H1 (cell line): Measurements from ENCODE around the gene KIF13A. TPM values are rescaled to one million over a fixed set of nuclear protein-coding genes. Genes with fewer than 3 reads are reported as not detected.

Experiments used
- CTCF ChIA-PET: fragments of 300-600 bp; sonication (Branson Sonifier 250); formaldehyde crosslinking; loops from one replicate; lab custom pipeline; 2021; ENCODE audit not compliant: partially characterized antibody; lab: Charles Lee
- POLR2A ChIA-PET: fragments of 300-600 bp; sonication (Branson Sonifier 250); formaldehyde crosslinking; loops from one replicate; lab custom pipeline; 2021; ENCODE audit warnings: inconsistent platforms; ENCODE audit not compliant: partially characterized antibody; lab: Charles Lee
- DNase-seq, 2 experiments: peaks; one replicate each; pipeline versions ENCODE4 v3.0.0 to v3.0.0-alpha.2; 2010 to 2022; ENCODE audit warnings: low spot score in 2 of 2, low read depth in 1 of 2, mixed read lengths in 1 of 2
- FAIRE-seq: peaks from 2 replicates; lab custom pipeline; 2011; peaks lifted over from hg19 to GRCh38; lab: Jason Lieb, UNC
- H2AFZ ChIP-seq: 2 replicates; pipeline ENCODE4 v1.8.1; 2012; ENCODE audit warnings: low read length, inconsistent platforms
- H2AK5ac ChIP-seq: 2 replicates; pipeline ENCODE4 v1.6.1; 2013; ENCODE audit warnings: low read depth, low read length
- H2BK120ac ChIP-seq: replicated peaks from 2 replicates; pipeline ENCODE3; 2013; ENCODE audit warnings: low read depth, low read length, inconsistent platforms
- H2BK12ac ChIP-seq: 2 replicates; pipeline ENCODE4 v1.6.1; 2013; ENCODE audit warnings: low read depth, low read length
- H2BK15ac ChIP-seq: 2 replicates; pipeline ENCODE4 v1.6.1; 2013; ENCODE audit warnings: low read length
- H2BK20ac ChIP-seq: 2 replicates; pipeline ENCODE4 v1.6.1; 2013; ENCODE audit warnings: low read length
- H2BK5ac ChIP-seq: 2 replicates; pipeline ENCODE4 v1.6.1; 2013; ENCODE audit warnings: low read depth, low read length
- H3K14ac ChIP-seq: 2 replicates; pipeline ENCODE4 v1.6.1; 2013; ENCODE audit warnings: inconsistent platforms; ENCODE audit not compliant: insufficient read length
- H3K18ac ChIP-seq: 2 replicates; pipeline ENCODE4 v1.6.1; 2013; ENCODE audit warnings: low read length; ENCODE audit errors: extremely low read depth
- H3K23ac ChIP-seq: 2 replicates; pipeline ENCODE4 v1.6.1; 2013; ENCODE audit warnings: inconsistent platforms; ENCODE audit not compliant: insufficient read length
- H3K23me2 ChIP-seq: 2 replicates; pipeline ENCODE4 v1.6.1; 2013; ENCODE audit warnings: low read depth, low read length
- H3K27ac ChIP-seq: 2 replicates; pipeline ENCODE4 v1.6.1; 2011; ENCODE audit warnings: low read depth, low read length, inconsistent platforms
- H3K27me3 ChIP-seq, 4 experiments: replicated peaks in 1 of 4; 1 replicate in 1 of 4; 2 replicates in 3 of 4; pipeline versions ENCODE4 v1.6.1 to v1.8.1; 2011 to 2013; ENCODE audit warnings: low read length in 3 of 4, mild to moderate bottlenecking in 3 of 4, inconsistent platforms in 2 of 4, mixed read lengths in 2 of 4, moderate library complexity in 1 of 4; ENCODE audit not compliant: control insufficient read depth in 3 of 4, insufficient read depth in 3 of 4; ENCODE audit errors: extremely low read depth in 1 of 4
- H3K36me3 ChIP-seq, 4 experiments: 2 replicates each; pipeline versions ENCODE4 v1.6.1 to v1.8.1; 2011 to 2013; ENCODE audit warnings: mild to moderate bottlenecking in 4 of 4, low read length in 3 of 4, moderate library complexity in 2 of 4, control low read depth in 1 of 4, inconsistent platforms in 1 of 4; ENCODE audit not compliant: insufficient read depth in 4 of 4, control insufficient read depth in 2 of 4
- H3K4ac ChIP-seq: replicated peaks from 2 replicates; pipeline ENCODE3; 2013; ENCODE audit warnings: low read length, low read depth, mixed read lengths, inconsistent platforms; ENCODE audit not compliant: insufficient read length
- H3K4me1 ChIP-seq, 4 experiments: replicated peaks in 1 of 4; 1 replicate in 1 of 4; 2 replicates in 3 of 4; pipeline versions ENCODE4 v1.6.1 to v1.8.1; 2011 to 2013; ENCODE audit warnings: low read length in 3 of 4, inconsistent platforms in 2 of 4, mixed read lengths in 1 of 4; ENCODE audit not compliant: insufficient read depth in 4 of 4, control insufficient read depth in 3 of 4
- H3K4me2 ChIP-seq, 2 experiments: 2 replicates each; pipeline versions ENCODE4 v1.6.1 to v1.8.1; 2011 to 2013; ENCODE audit warnings: low read depth in 2 of 2, low read length in 2 of 2, control low read depth in 1 of 2, inconsistent platforms in 1 of 2, mild to moderate bottlenecking in 1 of 2; ENCODE audit not compliant: insufficient read depth in 1 of 2
- H3K4me3 ChIP-seq, 4 experiments: fragments of 200-600, 300-600 bp in 1 of 4; sonication (generic), shearing (Covaris generic), sonication (Bioruptor Twin) in 1 of 4; 2 replicates each; pipeline versions ENCODE4 v1.5.1 to v1.8.1; 2011 to 2016; ENCODE audit warnings: low read length in 4 of 4, low read depth in 3 of 4, control low read depth in 2 of 4, inconsistent platforms in 2 of 4, mild to moderate bottlenecking in 2 of 4, mixed read lengths in 1 of 4, moderate library complexity in 1 of 4; ENCODE audit not compliant: insufficient read depth in 2 of 4; ENCODE audit errors: extremely low read depth in 1 of 4
- H3K56ac ChIP-seq: replicated peaks from 2 replicates; pipeline ENCODE3; 2013; ENCODE audit warnings: low read depth, mild to moderate bottlenecking, mixed read lengths, low read length, inconsistent platforms; ENCODE audit not compliant: insufficient read length
- H3K79me1 ChIP-seq: 2 replicates; pipeline ENCODE4 v1.6.1; 2013; ENCODE audit warnings: low read depth, low read length, control low read depth
- H3K79me2 ChIP-seq, 2 experiments: 2 replicates each; pipeline versions ENCODE4 v1.6.1 to v1.8.1; 2012 to 2013; ENCODE audit warnings: low read length in 2 of 2, mild to moderate bottlenecking in 2 of 2, inconsistent platforms in 1 of 2; ENCODE audit not compliant: insufficient read depth in 2 of 2, control insufficient read depth in 1 of 2
- H3K9ac ChIP-seq, 4 experiments: replicated peaks in 1 of 4; 1 replicate in 1 of 4; 2 replicates in 3 of 4; pipeline versions ENCODE4 v1.6.1 to v1.8.1; 2011 to 2013; ENCODE audit warnings: low read depth in 3 of 4, low read length in 3 of 4, control low read depth in 2 of 4, mild to moderate bottlenecking in 2 of 4, moderate library complexity in 2 of 4, inconsistent platforms in 1 of 4; ENCODE audit errors: extremely low read depth in 1 of 4
- H3K9me3 ChIP-seq, 2 experiments: 2 replicates each; pipeline versions ENCODE4 v1.6.1 to v1.8.1; 2012 to 2013; ENCODE audit warnings: mild to moderate bottlenecking in 2 of 2, moderate library complexity in 2 of 2, control low read depth in 1 of 2, inconsistent platforms in 1 of 2, low read depth in 1 of 2, low read length in 1 of 2, mixed read lengths in 1 of 2; ENCODE audit not compliant: insufficient read depth in 2 of 2
- H4K20me1 ChIP-seq, 2 experiments: replicated peaks in 1 of 2; 2 replicates each; pipeline versions ENCODE3 to v1.8.1; 2011 to 2013; ENCODE audit warnings: inconsistent platforms in 2 of 2, low read length in 2 of 2, mild to moderate bottlenecking in 1 of 2; ENCODE audit not compliant: insufficient read depth in 2 of 2, control insufficient read depth in 1 of 2
- H4K5ac ChIP-seq: 2 replicates; pipeline ENCODE4 v1.6.1; 2013; ENCODE audit warnings: low read length, low read depth, mixed read lengths, inconsistent platforms; ENCODE audit not compliant: insufficient read length
- H4K8ac ChIP-seq: 2 replicates; pipeline ENCODE4 v1.8.0; 2013; ENCODE audit warnings: mild to moderate bottlenecking, moderate library complexity, low read length, inconsistent platforms; ENCODE audit not compliant: insufficient read depth; ENCODE audit errors: extremely low read depth
- H4K91ac ChIP-seq: replicated peaks from 2 replicates; pipeline ENCODE3; 2013; ENCODE audit warnings: low read length, mixed read lengths, inconsistent platforms; ENCODE audit not compliant: insufficient read length
- BACH1 ChIP-seq: IDR thresholded peaks from 2 replicates; pipeline ENCODE4 v1.6.1; 2012; ENCODE audit warnings: low read length, improper control_type of control experiment
- CEBPB ChIP-seq: IDR thresholded peaks from 2 replicates; pipeline ENCODE4 v1.6.1; 2012; ENCODE audit warnings: low read depth, low read length
- KDM4A ChIP-seq: IDR thresholded peaks from one replicate; pipeline ENCODE4 v1.7.1; 2012; ENCODE audit warnings: low read depth, mild to moderate bottlenecking, moderate library complexity, low read length, inconsistent platforms; ENCODE audit not compliant: severe bottlenecking
- SP2 ChIP-seq: IDR thresholded peaks from 2 replicates; pipeline ENCODE4 v1.6.1; 2012; ENCODE audit warnings: mild to moderate bottlenecking, low read length, inconsistent platforms
- WGBS, 2 experiments: shearing (Covaris generic) in 1 of 2; methylation state at CpG; one replicate each; pipeline versions ENCODE4 v1.1.6 to v1.1.7; 2013 to 2015; ENCODE audit warnings: low lambda C conversion rate in 2 of 2, mixed read lengths in 2 of 2, inconsistent platforms in 1 of 2, low coverage in 1 of 2, missing lambda C conversion rate in 1 of 2; ENCODE audit not compliant: insufficient replicate concordance in 2 of 2, insufficient coverage in 1 of 2, insufficient read length in 1 of 2; ENCODE audit errors: extremely low coverage in 1 of 2, missing lambda C conversion rate in 1 of 2; 5-methylcytosine and 5-hydroxymethylcytosine counted together
- polyA plus RNA-seq, 7 experiments: library from polyadenylated mRNA; depleted of rRNA in 3 of 7; stranded (reverse) in 5 of 7; unstranded in 2 of 7; fragments of >200 nt in 5 of 7; fragments of 200-250 nt in 2 of 7; gene quantifications; 1 replicate in 5 of 7; 2 replicates in 1 of 7; 4 replicates in 1 of 7; pipeline versions ENCODE4 v1.2.1 to v1.2.3, GENCODE V29; 2011 to 2013; ENCODE audit warnings: missing spikeins in 2 of 7, mixed read lengths in 2 of 7
- total RNA-seq: library from RNA; stranded (reverse); fragmentation: NEBNext Ultra II Directional; extraction: Animal tissue kit (Norgen Biotek cat#: 25700); gene quantifications from 2 replicates; pipeline ENCODE4 v1.2.1, GENCODE V29; 2021

The KIF13A gene
- total and polyA plus RNA-seq, 2 of the 8 experiments (the other 6 are each of a cell fraction or from before 2014, with no cell fraction given), result 14.7 to 40.8 TPM

DNA sequence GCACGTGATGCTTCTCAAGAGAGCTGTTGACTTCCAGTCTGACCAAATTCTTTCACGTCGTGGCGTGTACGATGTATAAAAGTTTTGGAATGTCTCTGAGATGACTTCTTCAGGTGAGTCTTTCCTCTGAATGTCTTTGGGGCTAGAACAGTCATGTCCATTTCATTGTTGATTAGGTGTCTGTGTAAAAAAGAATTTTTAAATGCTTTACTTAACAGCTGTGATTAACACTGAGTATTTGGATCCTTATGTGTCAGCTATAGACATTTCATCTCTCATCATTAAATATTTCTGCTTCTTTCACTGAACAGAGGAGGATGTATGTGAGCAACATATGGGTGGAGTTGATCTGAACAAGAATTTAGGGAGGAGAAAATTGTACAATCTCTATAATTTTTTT, 29.3 kb upstream of the KIF13A start:
- H4K20me1 ChIP-seq, result no peaks in the 10 kb centered on the region
- H3K23me2 ChIP-seq, result no peaks in the 10 kb centered on the region
- TF ChIP-seq KDM4A (no peak), BACH1 (no peak), CEBPB (no peak), SP2 (no peak)
- H3K9ac ChIP-seq, result no peak overlapping the region
- H2AFZ ChIP-seq, result no peak overlapping the region
- no peaks in the 10 kb centered on the region for H3K79me2 ChIP-seq
- H3K14ac ChIP-seq, result no peak overlapping the region
- H3K23ac ChIP-seq, result no peak overlapping the region
- no peak for FAIRE-seq
- no peak overlapping the region for H3K56ac ChIP-seq
- WGBS, 2 experiments, result 86% methylated on average over 5 of the region's 5 CpGs; no CpG with 5 or more reads in 1 of the 2 experiments
- ChIA-PET CTCF (interaction anchor here (1.1 to 1.8 kb wide), 2 partner anchors 13 to 122 kb away, joined by 3 to 4 read pairs; no protein-coding TSS in a partner anchor), POLR2A (interaction anchor here (0.7 to 0.8 kb wide), 2 partner anchors 9 to 13 kb away, joined by 3 read pairs; no protein-coding TSS in a partner anchor)
- H3K27me3 ChIP-seq, result no peaks in the 10 kb centered on the region
- H3K18ac ChIP-seq, result no peak overlapping the region
- no peak overlapping the region for H2BK20ac ChIP-seq
- no peak overlapping the region for H3K4ac ChIP-seq
- no peak overlapping the region for H2BK5ac ChIP-seq
- 0 out of 8 replicates have a peak, but pooled peaks cover 0 to 2% (median 0%) of the 10 kb centered on the region in 4 experiments for H3K36me3 ChIP-seq
- H4K5ac ChIP-seq, result no peak overlapping the region
- H2BK12ac ChIP-seq, result no peak overlapping the region
- H4K8ac ChIP-seq, result no peak overlapping the region
- no peak overlapping the region for H2BK120ac ChIP-seq
- H2BK15ac ChIP-seq, result no peak overlapping the region
- H3K4me2 ChIP-seq, result no peak overlapping the region
- H2AK5ac ChIP-seq, result no peak overlapping the region
- H3K27ac ChIP-seq, result no peak overlapping the region
- H3K4me3 ChIP-seq, result no peak overlapping the region
- no peak overlapping the region for H4K91ac ChIP-seq
- DNase-seq, result no peak
- no peaks in the 10 kb centered on the region for H3K79me1 ChIP-seq
- peaks cover 0 to 6% (median 2%) of the 10 kb centered on the region in 4 experiments; a peak in 3 of 7 replicates for H3K4me1 ChIP-seq
- H3K9me3 ChIP-seq, result peaks cover 0 to 8% of the 10 kb centered on the region in 2 experiments; a peak in 1 of 4 replicates
